ENCODE data around the gene INPP5A.

INPP5A gene

DNA sequence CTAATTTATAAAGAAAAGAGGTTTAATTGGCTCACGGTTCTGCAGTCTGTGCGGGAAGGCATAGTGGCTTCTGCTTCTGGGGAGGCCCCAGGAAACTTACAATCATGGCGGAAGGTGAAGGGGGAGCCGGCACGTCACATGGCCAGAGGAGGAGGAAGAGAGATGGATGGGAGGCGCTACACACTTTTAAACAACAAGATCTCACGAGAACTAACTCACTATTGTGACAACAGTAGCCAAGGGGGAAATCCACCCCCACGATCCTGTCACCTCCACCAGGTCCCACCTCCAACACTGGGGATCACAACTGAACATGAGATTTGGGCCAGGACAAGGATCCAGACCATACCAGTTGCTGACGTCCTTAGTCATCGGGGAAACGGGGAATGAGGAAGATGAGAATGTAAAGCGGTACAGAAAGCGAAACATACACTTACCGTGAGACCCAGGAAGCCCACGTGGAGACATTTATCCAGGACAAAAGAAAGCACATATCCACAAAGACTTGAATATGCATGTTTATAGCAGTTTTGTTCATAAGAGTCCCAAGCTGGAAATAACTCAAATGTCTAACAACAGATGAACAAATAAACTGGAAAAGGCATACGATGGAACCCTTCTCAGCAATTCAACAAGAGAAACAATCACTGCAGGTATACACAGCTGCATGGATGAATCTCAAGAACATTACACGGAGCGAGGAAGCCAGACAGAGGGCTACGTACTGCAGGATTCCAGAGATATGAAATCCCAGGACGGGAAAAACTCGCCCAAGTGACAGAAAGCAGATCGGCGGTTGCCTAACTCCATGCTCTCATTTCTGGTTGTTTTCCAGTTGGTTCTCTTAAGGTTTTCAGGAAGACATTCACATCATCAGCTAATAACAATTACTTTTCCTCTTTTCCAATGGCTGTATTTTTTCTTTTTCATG lies 26.2 kb upstream of the INPP5A start:
- no peak for DNase-seq
- Histone ChIP-seq H2AK5ac (ENCODE audit: low read length) (no peak overlapping the region), H3K27me3 (ENCODE audit: insufficient read depth, low read length, poor library complexity) (no peaks in the 10 kb centered on the region), H3K79me2 (ENCODE audit: control insufficient read depth, insufficient read depth, low read length) (no peaks in the 10 kb centered on the region), H3K4ac (ENCODE audit: low read depth, low read length) (no peak overlapping the region), H3K36me3 (ENCODE audit: control insufficient read depth, insufficient read depth, low read length) (no peaks in the 10 kb centered on the region), H3K23ac (ENCODE audit: low read length) (no peak overlapping the region), H2BK120ac (ENCODE audit: low read depth, low read length) (no peak overlapping the region), H3K4me2 (ENCODE audit: low read length) (no peak overlapping the region), H3K4me1 (ENCODE audit: control insufficient read depth, low read depth, low read length) (peaks cover 1% of the 10 kb centered on the region), H4K5ac (ENCODE audit: low read length) (no peak overlapping the region), H3K79me1 (ENCODE audit: low read length) (no peaks in the 10 kb centered on the region), H3K56ac (ENCODE audit: low read length) (no peak overlapping the region), H3K9ac (ENCODE audit: low read length) (no peak overlapping the region), H2BK5ac (ENCODE audit: low read length) (no peak overlapping the region), H4K8ac (ENCODE audit: low read depth, low read length) (no peak overlapping the region), H3K4me3 (ENCODE audit: low read length) (no peak overlapping the region), H2BK15ac (replicated peaks; ENCODE audit: low read depth) (no peak overlapping the region), H3K18ac (ENCODE audit: low read length) (no peak overlapping the region), H3K27ac (ENCODE audit: low read depth, low read length) (no peak overlapping the region)
- WGBS (ENCODE audit: extremely low coverage, insufficient coverage, low lambda C conversion rate), result no CpG with 5 or more reads among the region's 23 CpGs

DNA sequence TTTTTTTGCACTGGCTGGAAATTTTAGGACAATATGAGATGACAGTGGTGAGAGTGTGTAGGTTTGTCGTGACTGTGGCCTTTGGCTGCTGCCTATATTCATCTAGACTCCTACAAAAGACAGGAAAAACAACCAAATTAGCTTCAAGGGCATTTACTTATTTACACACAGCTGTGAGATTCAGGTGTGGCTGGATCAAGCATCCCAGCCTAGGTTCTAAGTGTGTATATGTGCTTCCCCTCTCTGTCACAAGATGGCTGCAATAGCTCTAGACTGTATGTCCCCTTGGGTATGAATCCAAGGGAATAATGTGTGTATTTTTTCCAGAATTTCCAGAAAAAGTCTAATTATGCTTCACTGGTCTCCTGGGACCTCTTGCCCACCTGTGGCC lies 25.5 kb upstream of the INPP5A start:
- Histone ChIP-seq H3K4ac (ENCODE audit: low read depth, low read length) (no peak overlapping the region), H3K23ac (ENCODE audit: low read length) (no peak overlapping the region), H3K4me2 (ENCODE audit: low read length) (no peak overlapping the region), H3K79me1 (ENCODE audit: low read length) (no peaks in the 10 kb centered on the region), H3K27ac (ENCODE audit: low read depth, low read length) (no peak overlapping the region), H3K56ac (ENCODE audit: low read length) (no peak overlapping the region), H4K8ac (ENCODE audit: low read depth, low read length) (no peak overlapping the region), H3K4me1 (ENCODE audit: control insufficient read depth, low read depth, low read length) (peaks cover 6% of the 10 kb centered on the region), H2BK120ac (ENCODE audit: low read depth, low read length) (no peak overlapping the region), H3K36me3 (ENCODE audit: control insufficient read depth, insufficient read depth, low read length) (no peaks in the 10 kb centered on the region), H2BK5ac (ENCODE audit: low read length) (no peak overlapping the region), H3K9ac (ENCODE audit: low read length) (no peak overlapping the region), H2AK5ac (ENCODE audit: low read length) (no peak overlapping the region), H3K27me3 (ENCODE audit: insufficient read depth, low read length, poor library complexity) (no peaks in the 10 kb centered on the region), H3K79me2 (ENCODE audit: control insufficient read depth, insufficient read depth, low read length) (no peaks in the 10 kb centered on the region), H4K5ac (ENCODE audit: low read length) (no peak overlapping the region), H3K18ac (ENCODE audit: low read length) (no peak overlapping the region), H2BK15ac (replicated peaks; ENCODE audit: low read depth) (no peak overlapping the region), H3K4me3 (ENCODE audit: low read length) (no peak overlapping the region)
- no CpG with 5 or more reads among the region's 1 CpG for WGBS (ENCODE audit: extremely low coverage, insufficient coverage, low lambda C conversion rate)
- DNase-seq, result no peak

DNA sequence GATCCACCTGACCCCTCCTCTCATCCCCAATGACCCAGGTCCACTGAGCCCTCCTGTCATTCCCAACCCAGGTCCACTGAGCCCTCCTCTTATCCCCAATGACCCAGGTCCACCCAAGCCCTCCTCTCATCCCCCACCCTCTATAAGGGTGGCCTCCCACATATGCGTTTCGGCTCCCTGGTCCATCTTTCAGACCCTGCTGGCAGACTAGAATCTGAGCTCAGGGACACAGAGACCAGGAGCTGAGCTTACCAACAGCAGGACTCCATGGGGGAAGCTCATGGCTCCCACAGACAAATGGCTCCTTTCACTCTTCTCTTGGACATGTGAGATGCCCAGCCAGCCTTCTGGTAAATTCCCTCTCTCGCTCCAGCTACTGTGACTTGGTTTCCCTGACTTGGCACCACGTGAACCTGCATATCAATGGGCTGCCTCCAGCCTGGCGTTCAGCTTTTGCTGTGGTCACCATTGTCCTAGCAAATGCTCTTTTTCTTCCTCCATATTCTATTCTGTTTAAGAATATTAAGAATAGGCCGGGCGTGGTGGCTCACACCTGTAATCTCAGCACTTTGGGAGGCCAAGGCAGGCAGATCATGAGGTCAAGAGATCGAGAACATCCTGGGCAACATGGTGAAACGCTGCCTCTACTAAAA lies 24.8 kb upstream of the INPP5A start:
- no peak overlapping the region for H2BK120ac ChIP-seq (ENCODE audit: low read depth, low read length)
- no peak for DNase-seq
- peaks cover 6% of the 10 kb centered on the region for H3K4me1 ChIP-seq (ENCODE audit: control insufficient read depth, low read depth, low read length)
- no peak overlapping the region for H3K23ac ChIP-seq (ENCODE audit: low read length)
- no peak overlapping the region for H3K4me3 ChIP-seq (ENCODE audit: low read length)
- no peak overlapping the region for H3K9ac ChIP-seq (ENCODE audit: low read length)
- no peak overlapping the region for H3K18ac ChIP-seq (ENCODE audit: low read length)
- no peak overlapping the region for H3K27ac ChIP-seq (ENCODE audit: low read depth, low read length)
- H4K5ac ChIP-seq (ENCODE audit: low read length), result no peak overlapping the region
- no peak overlapping the region for H2BK5ac ChIP-seq (ENCODE audit: low read length)
- H3K4me2 ChIP-seq (ENCODE audit: low read length), result no peak overlapping the region
- H3K79me2 ChIP-seq (ENCODE audit: control insufficient read depth, insufficient read depth, low read length), result no peaks in the 10 kb centered on the region
- no peak overlapping the region for H2BK15ac ChIP-seq (replicated peaks; ENCODE audit: low read depth)
- H4K8ac ChIP-seq (ENCODE audit: low read depth, low read length), result no peak overlapping the region
- no peak overlapping the region for H3K4ac ChIP-seq (ENCODE audit: low read depth, low read length)
- no peak overlapping the region for H2AK5ac ChIP-seq (ENCODE audit: low read length)
- H3K36me3 ChIP-seq (ENCODE audit: control insufficient read depth, insufficient read depth, low read length), result no peaks in the 10 kb centered on the region
- no peaks in the 10 kb centered on the region for H3K27me3 ChIP-seq (ENCODE audit: insufficient read depth, low read length, poor library complexity)
- no peaks in the 10 kb centered on the region for H3K79me1 ChIP-seq (ENCODE audit: low read length)
- no peak overlapping the region for H3K56ac ChIP-seq (ENCODE audit: low read length)
- no CpG with 5 or more reads among the region's 9 CpGs for WGBS (ENCODE audit: extremely low coverage, insufficient coverage, low lambda C conversion rate)

DNA sequence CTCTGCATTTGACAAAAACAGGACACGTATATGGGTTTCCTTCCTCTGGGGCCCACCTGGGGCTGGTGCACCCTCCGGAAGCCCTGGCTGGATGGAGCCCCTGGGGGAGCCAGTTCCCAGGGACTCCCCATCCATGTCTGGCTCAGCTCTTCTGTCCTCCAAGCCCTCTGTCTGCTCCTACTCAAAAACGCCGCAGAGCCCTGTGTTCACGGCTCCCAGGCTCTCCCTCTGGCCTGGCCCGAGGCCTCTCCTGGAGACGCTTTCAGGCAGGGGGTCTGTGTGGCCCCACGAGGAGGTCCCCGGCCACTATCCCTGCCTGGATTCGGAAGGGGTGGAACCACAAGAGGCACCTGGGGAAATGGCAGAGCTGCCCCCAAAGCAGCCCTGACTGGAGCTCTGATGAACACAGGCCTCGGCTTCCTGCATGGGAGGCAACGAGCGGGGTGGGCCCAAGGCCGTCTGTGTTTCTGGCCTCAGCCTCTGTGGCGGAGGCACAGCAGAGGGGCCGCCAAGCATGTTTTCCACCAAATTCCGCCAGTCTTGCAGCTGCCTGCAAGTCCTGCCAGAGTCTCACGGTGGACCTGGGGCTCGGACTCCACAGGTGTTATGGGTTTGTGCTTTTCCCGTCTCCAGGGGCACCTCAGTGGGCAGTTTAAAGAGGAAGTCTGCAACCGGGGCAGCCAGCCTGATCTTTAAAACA lies 22.6 kb upstream of the INPP5A start:
- Histone ChIP-seq H3K4me2 (ENCODE audit: low read length) (no peak overlapping the region), H3K27me3 (ENCODE audit: insufficient read depth, low read length, poor library complexity) (no peaks in the 10 kb centered on the region), H4K8ac (ENCODE audit: low read depth, low read length) (no peak overlapping the region), H3K27ac (ENCODE audit: low read depth, low read length) (no peak overlapping the region), H3K4ac (ENCODE audit: low read depth, low read length) (no peak overlapping the region), H3K18ac (ENCODE audit: low read length) (no peak overlapping the region), H3K79me2 (ENCODE audit: control insufficient read depth, insufficient read depth, low read length) (no peaks in the 10 kb centered on the region), H3K9ac (ENCODE audit: low read length) (no peak overlapping the region), H3K4me3 (ENCODE audit: low read length) (no peak overlapping the region), H2BK15ac (replicated peaks; ENCODE audit: low read depth) (no peak overlapping the region), H3K23ac (ENCODE audit: low read length) (no peak overlapping the region), H3K56ac (ENCODE audit: low read length) (peak overlapping the region; percentile 38), H4K5ac (ENCODE audit: low read length) (no peak overlapping the region), H2AK5ac (ENCODE audit: low read length) (no peak overlapping the region), H3K4me1 (ENCODE audit: control insufficient read depth, low read depth, low read length) (peaks cover 8% of the 10 kb centered on the region), H2BK5ac (ENCODE audit: low read length) (no peak overlapping the region), H3K79me1 (ENCODE audit: low read length) (no peaks in the 10 kb centered on the region), H3K36me3 (ENCODE audit: control insufficient read depth, insufficient read depth, low read length) (no peaks in the 10 kb centered on the region), H2BK120ac (ENCODE audit: low read depth, low read length) (no peak overlapping the region)
- WGBS (ENCODE audit: extremely low coverage, insufficient coverage, low lambda C conversion rate), result no CpG with 5 or more reads among the region's 21 CpGs
- peak; percentile 13 for DNase-seq

DNA sequence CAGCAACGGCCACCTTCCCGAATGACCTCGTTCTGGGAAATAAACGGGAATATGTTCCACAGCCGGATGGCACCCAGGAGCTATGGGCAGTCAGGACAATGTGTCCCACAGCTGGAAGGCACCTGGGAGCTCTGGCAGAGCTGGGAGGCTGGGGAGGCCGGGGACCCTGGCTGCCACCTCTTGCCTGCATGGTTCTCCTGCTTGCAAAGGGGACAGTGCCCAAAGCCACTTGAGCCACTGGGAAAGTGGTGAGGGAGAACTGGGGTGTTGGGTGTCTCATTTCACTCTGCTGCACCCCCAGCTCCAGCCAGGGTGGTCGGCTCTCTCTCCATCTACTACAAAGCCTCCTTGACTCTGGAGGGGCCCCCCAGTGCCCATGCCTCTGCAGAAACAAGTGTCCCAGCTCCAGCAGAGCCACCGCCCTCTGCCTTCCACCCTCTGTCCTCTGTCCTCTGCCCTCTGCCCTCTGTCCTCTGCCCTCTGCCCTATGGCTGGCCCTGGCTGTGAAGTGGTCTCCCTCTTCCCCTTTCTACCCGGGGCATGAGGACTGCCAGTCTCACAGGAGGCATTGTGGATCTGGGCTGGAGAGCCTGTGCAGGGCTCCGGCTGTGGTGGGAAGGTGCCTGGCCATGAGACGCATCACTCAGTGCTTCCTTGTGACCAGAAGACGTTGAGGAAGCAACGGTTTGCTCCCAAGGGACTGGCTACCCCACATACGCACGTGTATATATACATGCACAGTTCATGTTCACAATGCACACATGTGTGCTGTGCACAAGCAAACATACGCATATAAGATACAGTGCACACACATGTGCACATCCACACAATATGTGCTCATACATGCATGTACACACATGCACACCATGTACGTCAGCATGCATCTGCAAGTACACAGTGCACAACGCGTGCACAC lies 21.5 kb upstream of the INPP5A start:
- no peak overlapping the region for H3K4ac ChIP-seq (ENCODE audit: low read depth, low read length)
- WGBS (ENCODE audit: extremely low coverage, insufficient coverage, low lambda C conversion rate), result no CpG with 5 or more reads among the region's 19 CpGs

More for the DNA sequence above, 21.5 kb upstream of the INPP5A start:
- no peaks in the 10 kb centered on the region for H3K27me3 ChIP-seq (ENCODE audit: insufficient read depth, low read length, poor library complexity)
- no peaks in the 10 kb centered on the region for H3K36me3 ChIP-seq (ENCODE audit: control insufficient read depth, insufficient read depth, low read length)
- H3K56ac ChIP-seq (ENCODE audit: low read length), result peak overlapping the region; percentile 72
- H2AK5ac ChIP-seq (ENCODE audit: low read length), result peak overlapping the region; percentile 62
- no peaks in the 10 kb centered on the region for H3K79me1 ChIP-seq (ENCODE audit: low read length)
- no peak overlapping the region for H4K8ac ChIP-seq (ENCODE audit: low read depth, low read length)
- H2BK5ac ChIP-seq (ENCODE audit: low read length), result no peak overlapping the region
- H3K79me2 ChIP-seq (ENCODE audit: control insufficient read depth, insufficient read depth, low read length), result no peaks in the 10 kb centered on the region
- H3K18ac ChIP-seq (ENCODE audit: low read length), result no peak overlapping the region
- peaks cover 8% of the 10 kb centered on the region for H3K4me1 ChIP-seq (ENCODE audit: control insufficient read depth, low read depth, low read length)
- H3K9ac ChIP-seq (ENCODE audit: low read length), result no peak overlapping the region
- no peak overlapping the region for H2BK15ac ChIP-seq (replicated peaks; ENCODE audit: low read depth)
- no peak overlapping the region for H3K27ac ChIP-seq (ENCODE audit: low read depth, low read length)
- H2BK120ac ChIP-seq (ENCODE audit: low read depth, low read length), result no peak overlapping the region
- H3K4me2 ChIP-seq (ENCODE audit: low read length), result no peak overlapping the region
- H3K4me3 ChIP-seq (ENCODE audit: low read length), result no peak overlapping the region
- H3K23ac ChIP-seq (ENCODE audit: low read length), result no peak overlapping the region
- no peak overlapping the region for H4K5ac ChIP-seq (ENCODE audit: low read length)
- no peak for DNase-seq

All from mesendoderm (in vitro differentiated cells).